Measurements from ENCODE around the gene SNORC.

GRCh38 chr2:232920055-232920454 is 50.0 kb downstream of the SNORC start:
- TF ChIP-seq YY1 (IDR thresholded peaks at IDR 0.05; ENCODE audit: insufficient read depth, insufficient read length) (no peak), ZNF274 (IDR thresholded peaks at IDR 0.05; ENCODE audit: low read depth, low read length) (no peak), SUZ12 (IDR thresholded peaks at IDR 0.05; ENCODE audit: extremely low read depth, insufficient read depth, insufficient read length) (no peak)

All from NT2/D1 (cell line).